H9 (cell line): ENCODE data around the gene SVEP1. TPM values are rescaled to one million over a fixed set of nuclear protein-coding genes. Genes with fewer than 3 reads are reported as not detected.

Experiments used
- DNase-seq: peaks from one replicate; pipeline ENCODE4 v3.0.0-alpha.2; 2017
- H2AFZ ChIP-seq: one replicate; pipeline ENCODE4 v1.6.1; 2013; ENCODE audit warnings: mild to moderate bottlenecking, low read length, control low read depth, moderate library complexity
- H2AK5ac ChIP-seq: 2 replicates; pipeline ENCODE4 v1.6.1; 2013; ENCODE audit warnings: low read length, control low read depth, mixed read lengths; ENCODE audit not compliant: insufficient read length
- H2BK120ac ChIP-seq: one replicate; pipeline ENCODE4 v1.6.1; 2013; ENCODE audit warnings: low read depth, mild to moderate bottlenecking, low read length, control low read depth, inconsistent platforms; ENCODE audit not compliant: poor library complexity, severe bottlenecking
- H2BK12ac ChIP-seq: 2 replicates; pipeline ENCODE4 v1.6.1; 2013; ENCODE audit warnings: low read length, control low read depth, mixed read lengths, low read depth; ENCODE audit not compliant: insufficient read length
- H2BK15ac ChIP-seq: 2 replicates; pipeline ENCODE4 v1.6.1; 2013; ENCODE audit warnings: low read depth, low read length, control low read depth
- H2BK20ac ChIP-seq: one replicate; pipeline ENCODE4 v1.6.1; 2013; ENCODE audit warnings: low read depth, mild to moderate bottlenecking, low read length, control low read depth, inconsistent platforms; ENCODE audit not compliant: poor library complexity, severe bottlenecking
- H2BK5ac ChIP-seq: 2 replicates; pipeline ENCODE4 v1.6.1; 2013; ENCODE audit warnings: low read length, control low read depth, mixed read lengths; ENCODE audit not compliant: insufficient read length
- H3K14ac ChIP-seq: 2 replicates; pipeline ENCODE4 v1.6.1; 2013; ENCODE audit warnings: low read length, control low read depth; ENCODE audit not compliant: insufficient read depth
- H3K18ac ChIP-seq: 2 replicates; pipeline ENCODE4 v1.6.1; 2013; ENCODE audit warnings: low read depth, mild to moderate bottlenecking, mixed read lengths, low read length, control low read depth; ENCODE audit not compliant: insufficient read length
- H3K23ac ChIP-seq: 2 replicates; pipeline ENCODE4 v1.6.1; 2013; ENCODE audit warnings: low read length, control low read depth, mixed read lengths, low read depth; ENCODE audit not compliant: insufficient read length
- H3K23me2 ChIP-seq: 2 replicates; pipeline ENCODE4 v1.6.1; 2013; ENCODE audit warnings: low read depth, mild to moderate bottlenecking, mixed read lengths, low read length, control low read depth; ENCODE audit not compliant: insufficient read length, poor library complexity, severe bottlenecking
- H3K27ac ChIP-seq: 2 replicates; pipeline ENCODE4 v1.5.1; 2013; ENCODE audit warnings: low read length, control low read depth, mixed read lengths, low read depth; ENCODE audit not compliant: insufficient read length
- H3K27me3 ChIP-seq: 2 replicates; pipeline ENCODE4 v1.6.1; 2013; ENCODE audit warnings: low read length, control low read depth, inconsistent platforms; ENCODE audit not compliant: insufficient read depth
- H3K4ac ChIP-seq: 2 replicates; pipeline ENCODE4 v1.6.1; 2013; ENCODE audit warnings: low read depth, mild to moderate bottlenecking, control low read depth, inconsistent platforms, low read length, moderate library complexity
- H3K4me1 ChIP-seq: 2 replicates; pipeline ENCODE4 v1.6.1; 2013; ENCODE audit warnings: low read length, control low read depth, inconsistent platforms; ENCODE audit not compliant: insufficient read depth
- H3K4me2 ChIP-seq: 2 replicates; pipeline ENCODE4 v1.6.1; 2013; ENCODE audit warnings: low read length, control low read depth, mixed read lengths; ENCODE audit not compliant: insufficient read length, insufficient read depth
- H3K56ac ChIP-seq: 2 replicates; pipeline ENCODE4 v1.6.1; 2013; ENCODE audit warnings: low read depth, mild to moderate bottlenecking, mixed read lengths, low read length, control low read depth; ENCODE audit not compliant: insufficient read length
- H3K79me1 ChIP-seq: 2 replicates; pipeline ENCODE4 v1.6.1; 2013; ENCODE audit warnings: low read depth, mild to moderate bottlenecking, moderate library complexity, low read length, control low read depth, inconsistent platforms; ENCODE audit not compliant: insufficient read depth, poor library complexity, severe bottlenecking
- H3K79me2 ChIP-seq: 2 replicates; pipeline ENCODE4 v1.6.1; 2013; ENCODE audit warnings: low read length, control low read depth, inconsistent platforms; ENCODE audit not compliant: insufficient read depth
- H3K9ac ChIP-seq: 2 replicates; pipeline ENCODE4 v1.6.1; 2013; ENCODE audit warnings: low read length, control low read depth, mixed read lengths; ENCODE audit not compliant: insufficient read length; ENCODE audit errors: extremely low read depth
- H3K9me3 ChIP-seq: one replicate; pipeline ENCODE4 v1.6.1; 2013; ENCODE audit warnings: low read depth, low read length, inconsistent platforms; ENCODE audit not compliant: control insufficient read depth
- H3T11ph ChIP-seq: one replicate; pipeline ENCODE4 v1.6.1; 2013; ENCODE audit warnings: mild to moderate bottlenecking, low read length, control low read depth, inconsistent platforms
- H4K20me1 ChIP-seq: one replicate; pipeline ENCODE4 v1.6.1; 2013; ENCODE audit not compliant: control insufficient read depth, insufficient read length, insufficient read depth
- H4K5ac ChIP-seq: 2 replicates; pipeline ENCODE4 v1.6.1; 2013; ENCODE audit warnings: low read depth, mild to moderate bottlenecking, mixed read lengths, low read length, control low read depth; ENCODE audit not compliant: insufficient read length
- H4K8ac ChIP-seq: replicated peaks from 2 replicates; pipeline ENCODE4 v1.6.1; 2013; ENCODE audit warnings: low read length, control low read depth, mixed read lengths, low read depth; ENCODE audit not compliant: insufficient read length
- H4K91ac ChIP-seq: 2 replicates; pipeline ENCODE4 v1.6.1; 2013; ENCODE audit warnings: low read depth, mild to moderate bottlenecking, moderate library complexity, mixed read lengths, low read length, control low read depth; ENCODE audit not compliant: insufficient read length
- H3K27ac Mint-ChIP-seq, 3 experiments: 2 replicates in 2 of 3; 3 replicates in 1 of 3; pipeline ENCODE4 v1.8.0; 2020 to 2021; ENCODE audit warnings: mixed read lengths in 3 of 3, mild to moderate bottlenecking in 1 of 3, moderate library complexity in 1 of 3
- H3K27me3 Mint-ChIP-seq: 2 replicates; pipeline ENCODE4 v1.8.0; 2021; ENCODE audit warnings: low read depth, mild to moderate bottlenecking, moderate library complexity, mixed read lengths
- H3K36me3 Mint-ChIP-seq, 3 experiments: 2 replicates in 2 of 3; 3 replicates in 1 of 3; pipeline ENCODE4 v1.8.0; 2020 to 2021; ENCODE audit warnings: low read depth in 3 of 3, mixed read lengths in 3 of 3; ENCODE audit not compliant: insufficient read depth in 1 of 3
- H3K4me1 Mint-ChIP-seq, 2 experiments: 2 replicates each; pipeline ENCODE4 v1.8.0; 2020; ENCODE audit warnings: mixed read lengths in 2 of 2
- H3K4me3 Mint-ChIP-seq, 2 experiments: 2 replicates in 1 of 2; 3 replicates in 1 of 2; pipeline ENCODE4 v1.8.0; 2020 to 2021; ENCODE audit warnings: mild to moderate bottlenecking in 2 of 2, mixed read lengths in 2 of 2, moderate library complexity in 1 of 2
- H3K9me3 Mint-ChIP-seq, 2 experiments: 2 replicates in 1 of 2; 3 replicates in 1 of 2; pipeline ENCODE4 v1.8.0; 2020; ENCODE audit warnings: mild to moderate bottlenecking in 2 of 2, mixed read lengths in 2 of 2, moderate library complexity in 1 of 2
- WGBS: extraction: QIAGEN DNeasy Blood & Tissue Kit; methylation state at CpG from one replicate; pipeline ENCODE4 v1.1.7; 2013; ENCODE audit warnings: missing lambda C conversion rate, low lambda C conversion rate, mixed read lengths; ENCODE audit not compliant: insufficient read length; ENCODE audit errors: extremely low coverage; 5-methylcytosine and 5-hydroxymethylcytosine counted together
- total RNA-seq: library from RNA; stranded (reverse); gene quantifications from 2 replicates; pipeline ENCODE4 v1.2.1, GENCODE V29; 2021
- TF ChIP-seq, protein P1 (sequence below): fragments of 200-600 bp; sonication (generic); conservative IDR thresholded peaks from 3 replicates; pipeline ENCODE4 v1.8.0; 2021; ENCODE audit warnings: antibody characterized with exemption, mild to moderate bottlenecking

Gene SVEP1
- total RNA-seq, 1 experiment from 2014 or later: 0.17 TPM

- Histone ChIP-seq H3K4me1 (peaks cover 2% of the 10 kb centered on the region; the same call in 1 of the 2 replicates), H2BK12ac (no peak overlapping the region), H3K79me2 (no peaks in the 10 kb centered on the region), H3K23me2 (no peaks in the 10 kb centered on the region), H2BK120ac (no peak overlapping the region), H2BK15ac (no peak overlapping the region), H4K20me1 (no peaks in the 10 kb centered on the region), H3K9me3 (no peaks in the 10 kb centered on the region), H3K56ac (no peak overlapping the region), H4K5ac (no peak overlapping the region), H3K27ac (no peak overlapping the region), H2BK5ac (no peak overlapping the region), H4K8ac (no peak overlapping the region), H3K27me3 (no peaks in the 10 kb centered on the region), H3K14ac (no peak overlapping the region), H2BK20ac (no peak overlapping the region), H3K23ac (no peak overlapping the region), H3K18ac (no peak overlapping the region), H3T11ph (no peak overlapping the region), H3K4me2 (no peak overlapping the region), H3K9ac (no peak overlapping the region), H2AFZ (no peak overlapping the region), H3K79me1 (no peaks in the 10 kb centered on the region), H3K4ac (no peak overlapping the region), H4K91ac (no peak overlapping the region), H2AK5ac (no peak overlapping the region)
- H3K36me3 Mint-ChIP-seq: no peaks in the 10 kb centered on the region
- H3K4me1 Mint-ChIP-seq: no peaks in the 10 kb centered on the region
- no peaks in the 10 kb centered on the region for H3K9me3 Mint-ChIP-seq
- TF ChIP-seq, protein P1, sequence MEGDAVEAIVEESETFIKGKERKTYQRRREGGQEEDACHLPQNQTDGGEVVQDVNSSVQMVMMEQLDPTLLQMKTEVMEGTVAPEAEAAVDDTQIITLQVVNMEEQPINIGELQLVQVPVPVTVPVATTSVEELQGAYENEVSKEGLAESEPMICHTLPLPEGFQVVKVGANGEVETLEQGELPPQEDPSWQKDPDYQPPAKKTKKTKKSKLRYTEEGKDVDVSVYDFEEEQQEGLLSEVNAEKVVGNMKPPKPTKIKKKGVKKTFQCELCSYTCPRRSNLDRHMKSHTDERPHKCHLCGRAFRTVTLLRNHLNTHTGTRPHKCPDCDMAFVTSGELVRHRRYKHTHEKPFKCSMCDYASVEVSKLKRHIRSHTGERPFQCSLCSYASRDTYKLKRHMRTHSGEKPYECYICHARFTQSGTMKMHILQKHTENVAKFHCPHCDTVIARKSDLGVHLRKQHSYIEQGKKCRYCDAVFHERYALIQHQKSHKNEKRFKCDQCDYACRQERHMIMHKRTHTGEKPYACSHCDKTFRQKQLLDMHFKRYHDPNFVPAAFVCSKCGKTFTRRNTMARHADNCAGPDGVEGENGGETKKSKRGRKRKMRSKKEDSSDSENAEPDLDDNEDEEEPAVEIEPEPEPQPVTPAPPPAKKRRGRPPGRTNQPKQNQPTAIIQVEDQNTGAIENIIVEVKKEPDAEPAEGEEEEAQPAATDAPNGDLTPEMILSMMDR: no peak
- H3K27ac Mint-ChIP-seq: no peak overlapping the region
- no CpG with 5 or more reads among the region's 2 CpGs for WGBS
- DNase-seq: no peak
- no peaks in the 10 kb centered on the region for H3K27me3 Mint-ChIP-seq
- H3K4me3 Mint-ChIP-seq: no peak overlapping the region
These were observed 37.6 kb downstream of the SVEP1 start for GRCh38 chr9:110541950-110542349.
